OCI-LY3 (cell line): ENCODE results near the gene ALS2CL.

Experiments used
- H2AFZ ChIP-seq: fragments of 200-600, 300-600 bp; shearing (Covaris generic); 2 replicates; pipeline ENCODE4 v1.6.0; 2014; ENCODE audit warnings: antibody characterized with exemption, low read depth, low read length
- H3K27ac ChIP-seq: fragments of 200-600, 300-600 bp; sonication (generic); 2 replicates; pipeline ENCODE4 v1.5.1; 2014; ENCODE audit warnings: mild to moderate bottlenecking, low read length, moderate library complexity, mixed read lengths
- H3K27me3 ChIP-seq: fragments of 200-600, 300-600 bp; sonication (generic); 2 replicates; pipeline ENCODE4 v1.6.1; 2014; ENCODE audit warnings: low read depth, low read length, mixed read lengths
- H3K36me3 ChIP-seq: fragments of 200-600, 300-600 bp; sonication (generic); replicated peaks from 2 replicates; pipeline ENCODE3; 2014; ENCODE audit warnings: low read depth, low read length, mixed read lengths
- H3K4me1 ChIP-seq: fragments of 300-600, 200-600 bp; sonication (generic); 2 replicates; pipeline ENCODE4 v1.6.1; 2014; ENCODE audit warnings: low read length, mixed read lengths
- H3K4me2 ChIP-seq: fragments of 200-600, 300-600 bp; sonication (generic); 2 replicates; pipeline ENCODE4 v1.6.1; 2014; ENCODE audit warnings: low read length, mixed read lengths
- H3K4me3 ChIP-seq: fragments of 300-600, 200-600 bp; sonication (generic); 2 replicates; pipeline ENCODE4 v1.5.1; 2014; ENCODE audit warnings: antibody characterized with exemption, mild to moderate bottlenecking, low read length, moderate library complexity
- H3K79me2 ChIP-seq: fragments of 300-600, 200-600 bp; shearing (Covaris generic); 2 replicates; pipeline ENCODE4 v1.6.1; 2014; ENCODE audit warnings: mild to moderate bottlenecking, low read length, mixed read lengths
- H3K9ac ChIP-seq: fragments of 300-600, 200-600 bp; shearing (Covaris generic); 2 replicates; pipeline ENCODE4 v1.6.0; 2014; ENCODE audit warnings: mild to moderate bottlenecking, low read length, moderate library complexity
- H3K9me3 ChIP-seq: fragments of 200-600, 300-600 bp; shearing (Covaris generic); 2 replicates; pipeline ENCODE4 v1.6.1; 2014; ENCODE audit warnings: low read length, mixed read lengths; ENCODE audit not compliant: insufficient read depth
- H4K20me1 ChIP-seq: fragments of 200-600, 300-600 bp; sonication (generic); 2 replicates; pipeline ENCODE4 v1.6.1; 2016; ENCODE audit warnings: low read length, mixed read lengths; ENCODE audit not compliant: insufficient read depth
- CTCF ChIP-seq: fragments of 200-600, 300-600 bp; sonication (generic); IDR thresholded peaks from 2 replicates; pipeline ENCODE4 v1.5.1; 2014; ENCODE audit warnings: antibody characterized with exemption, low read length, low read depth
- EZH2phosphoT487 ChIP-seq: fragments of 200-600 bp; shearing (Covaris generic); IDR thresholded peaks from 2 replicates; pipeline ENCODE4 v1.6.1; 2018; ENCODE audit warnings: antibody characterized with exemption, mixed run types, low read depth

Gene ALS2CL

GRCh38 chr3:46709721-46710120 is 16.2 kb upstream of the ALS2CL start:
- peaks cover 29% of the 10 kb centered on the region for H3K36me3 ChIP-seq
- H3K9ac ChIP-seq, result no peak overlapping the region
- no peaks in the 10 kb centered on the region for H3K79me2 ChIP-seq
- no peak overlapping the region for H3K4me3 ChIP-seq
- H2AFZ ChIP-seq, result no peak overlapping the region
- no peaks in the 10 kb centered on the region for H3K9me3 ChIP-seq
- H3K4me1 ChIP-seq, result peaks cover 11% of the 10 kb centered on the region
- no peaks in the 10 kb centered on the region for H3K27me3 ChIP-seq
- H4K20me1 ChIP-seq, result peaks cover 19% of the 10 kb centered on the region
- no peak overlapping the region for H3K4me2 ChIP-seq
- H3K27ac ChIP-seq, result no peak overlapping the region
- no peak for TF ChIP-seq CTCF
- no peak for TF ChIP-seq EZH2phosphoT487

GRCh38 chr3:46709157-46709654 is 15.7 kb upstream of the ALS2CL start:
- Histone ChIP-seq H3K4me1 (peaks cover 7% of the 10 kb centered on the region), H4K20me1 (peaks cover 21% of the 10 kb centered on the region), H3K9ac (no peak overlapping the region), H3K9me3 (no peaks in the 10 kb centered on the region), H3K79me2 (no peaks in the 10 kb centered on the region), H3K36me3 (peaks cover 29% of the 10 kb centered on the region), H2AFZ (no peak overlapping the region), H3K4me3 (no peak overlapping the region), H3K27ac (no peak overlapping the region), H3K27me3 (no peaks in the 10 kb centered on the region), H3K4me2 (no peak overlapping the region)
- no peak for TF ChIP-seq EZH2phosphoT487
- TF ChIP-seq CTCF, result no peak

- Histone ChIP-seq H3K4me2 (no peak overlapping the region), H2AFZ (no peak overlapping the region), H3K79me2 (no peaks in the 10 kb centered on the region), H3K36me3 (peaks cover 29% of the 10 kb centered on the region), H3K4me1 (peaks cover 1% of the 10 kb centered on the region; the same call in 1 of the 2 replicates), H3K9ac (no peak overlapping the region), H3K27ac (no peak overlapping the region), H3K9me3 (no peaks in the 10 kb centered on the region), H4K20me1 (peaks cover 28% of the 10 kb centered on the region), H3K4me3 (no peak overlapping the region), H3K27me3 (no peaks in the 10 kb centered on the region)
- TF ChIP-seq EZH2phosphoT487, result no peak
- no peak for TF ChIP-seq CTCF
These were observed 15.1 kb upstream of the ALS2CL start for GRCh38 chr3:46708401-46709156.

GRCh38 chr3:46707601-46708011 is 14.1 kb upstream of the ALS2CL start:
- H4K20me1 ChIP-seq, result peaks cover 37% of the 10 kb centered on the region
- no peak overlapping the region for H2AFZ ChIP-seq
- no peaks in the 10 kb centered on the region for H3K9me3 ChIP-seq
- H3K79me2 ChIP-seq, result no peaks in the 10 kb centered on the region
- no peak overlapping the region for H3K4me2 ChIP-seq
- no peaks in the 10 kb centered on the region for H3K4me1 ChIP-seq
- H3K27me3 ChIP-seq, result no peaks in the 10 kb centered on the region
- no peak for TF ChIP-seq CTCF
- no peak for TF ChIP-seq EZH2phosphoT487
- no peak overlapping the region for H3K9ac ChIP-seq
- H3K4me3 ChIP-seq, result no peak overlapping the region
- H3K36me3 ChIP-seq, result peaks cover 29% of the 10 kb centered on the region
- H3K27ac ChIP-seq, result no peak overlapping the region
